BJ (cell line): ENCODE results near the gene VAV2. TPM values are rescaled to one million over a fixed set of nuclear protein-coding genes. Genes with fewer than 3 reads are reported as not detected.

Experiments
- CTCF ChIA-PET: fragments of 350-600 bp; formaldehyde crosslinking; extraction: SDS; loops from one replicate; lab custom pipeline; 2021; ENCODE audit warnings: antibody characterized with exemption, inconsistent platforms; lab: Yijun Ruan, JAX
- POLR2A ChIA-PET: fragments of 300-600 bp; sonication (Branson Sonifier 250); formaldehyde crosslinking; extraction: SDS; loops from one replicate; lab custom pipeline; 2021; ENCODE audit warnings: antibody characterized with exemption; lab: Charles Lee
- DNase-seq: peaks from one replicate; pipeline ENCODE4 v3.0.0-alpha.2; 2011; ENCODE audit warnings: low read depth
- H3K27me3 ChIP-seq: 2 replicates; pipeline ENCODE4 v1.6.0; 2011; ENCODE audit warnings: low read length; ENCODE audit not compliant: control insufficient read depth, insufficient read depth
- H3K36me3 ChIP-seq: 2 replicates; pipeline ENCODE4 v1.5.1; 2011; ENCODE audit warnings: low read length; ENCODE audit not compliant: control insufficient read depth, insufficient read depth
- H3K4me3 ChIP-seq: 2 replicates; pipeline ENCODE4 v1.5.1; 2011; ENCODE audit warnings: low read depth, mild to moderate bottlenecking, control low read depth, low read length
- CTCF ChIP-seq: IDR thresholded peaks from 2 replicates; pipeline ENCODE4 v1.5.1; 2011; ENCODE audit warnings: low read depth, mild to moderate bottlenecking, control low read depth, inconsistent platforms, low read length, moderate library complexity; ENCODE audit not compliant: insufficient read depth
- polyA plus RNA-seq: library from polyadenylated mRNA; depleted of rRNA; stranded (reverse); fragments of >200 nt; gene quantifications from 2 replicates; pipeline ENCODE4 v1.2.3, GENCODE V29; 2011

The VAV2 gene
- polyA plus RNA-seq, 1 experiment: 9.9 TPM

GRCh38 chr9:133869674-133870405 is 122.3 kb downstream of the VAV2 start:
- no peak for DNase-seq
- CTCF ChIA-PET: no interaction called here

GRCh38 chr9:133868203-133868602 is 123.9 kb downstream of the VAV2 start:
- Histone ChIP-seq H3K27me3 (no peaks in the 10 kb centered on the region), H3K4me3 (no peak overlapping the region), H3K36me3 (no peaks in the 10 kb centered on the region)
- no peak for DNase-seq
- ChIA-PET POLR2A (no interaction called here), CTCF (no interaction called here)
- TF ChIP-seq CTCF: no peak

More at GRCh38 chr9:133869674-133870405, 122.3 kb downstream of the VAV2 start:
- H3K27me3 ChIP-seq: no peaks in the 10 kb centered on the region
- no peaks in the 10 kb centered on the region; the same call in 1 of the 2 replicates for H3K36me3 ChIP-seq
- POLR2A ChIA-PET: no interaction called here
- no peak for TF ChIP-seq CTCF
- H3K4me3 ChIP-seq: no peak overlapping the region

- TF ChIP-seq CTCF: no peak
- Histone ChIP-seq H3K36me3 (no peaks in the 10 kb centered on the region), H3K27me3 (no peaks in the 10 kb centered on the region), H3K4me3 (no peak overlapping the region)
- ChIA-PET CTCF (interaction anchor here (1.0 kb wide), 1 partner anchor 9 kb away, joined by 4 read pairs; no protein-coding TSS in a partner anchor), POLR2A (no interaction called here)
- DNase-seq: no peak
Observed at GRCh38 chr9:133866946-133867345, 125.2 kb downstream of the VAV2 start.

- Histone ChIP-seq H3K27me3 (no peaks in the 10 kb centered on the region), H3K4me3 (no peak overlapping the region), H3K36me3 (peaks cover 3% of the 10 kb centered on the region; the same call in 1 of the 2 replicates)
- CTCF ChIA-PET: interaction anchor here (0.7 to 1.3 kb wide), 2 partner anchors 70 to 111 kb away, joined by 3 read pairs; no protein-coding TSS in a partner anchor
- POLR2A ChIA-PET: no interaction called here
- no peak for TF ChIP-seq CTCF
- no peak for DNase-seq
Observed at GRCh38 chr9:133864011-133864410, 128.1 kb downstream of the VAV2 start.

GRCh38 chr9:133863257-133863592 is 128.9 kb downstream of the VAV2 start:
- DNase-seq: no peak
- Histone ChIP-seq H3K36me3 (peaks cover 6% of the 10 kb centered on the region), H3K4me3 (no peak overlapping the region), H3K27me3 (no peaks in the 10 kb centered on the region)
- ChIA-PET POLR2A (no interaction called here), CTCF (interaction anchor here (0.5 kb wide), 1 partner anchor 1312 kb away, joined by 3 read pairs; no protein-coding TSS in a partner anchor)
- no peak for TF ChIP-seq CTCF
